Inflammatory macrophage treated with lipopolysaccharide for 4 hours (primary cell): Measurements from ENCODE around the gene TRIM9.

Experiments used
- DNase-seq: peaks from one replicate; pipeline ENCODE4 v3.0.0-alpha.2; 2020

Gene TRIM9

GRCh38 chr14:50929506-50929905 lies 165.4 kb downstream of the TRIM9 start:
- DNase-seq, result no peak

- peak; percentile 94 for DNase-seq
Measured at GRCh38 chr14:50928002-50928635, 166.8 kb downstream of the TRIM9 start.

GRCh38 chr14:50926851-50927386 lies 168.0 kb downstream of the TRIM9 start:
- peak; percentile 84 for DNase-seq
